Measurements from ENCODE around the gene NCOA1.
"Not testable (repeated sequence)": the region's sequence is repeated elsewhere in the genome, so short reads cannot be mapped to it uniquely, and the experiment has no call there.

NCOA1 gene

GRCh38 chr2:24490690-24491541 is at the start of gene NCOA1:
Gene NCOA1, plus strand, starts transcription at chr2:24491254. Its CDS starts 167,424 bp downstream, at chr2:24658678.
- peak; percentile 88 for DNase-seq

- DNase-seq = no peak
These were observed 42.3 kb upstream of the NCOA1 start for GRCh38 chr2:24448797-24449196.

- DNase-seq = no peak
These were observed 41.7 kb upstream of the NCOA1 start for GRCh38 chr2:24449344-24449743.

GRCh38 chr2:24451805-24452501 is 39.1 kb upstream of the NCOA1 start:
- DNase-seq = no peak

- DNase-seq = no peak
These were observed 38.6 kb upstream of the NCOA1 start for GRCh38 chr2:24452502-24452885.

- DNase-seq = no peak
These were observed 37.5 kb upstream of the NCOA1 start for GRCh38 chr2:24453379-24454073.

- DNase-seq = peak; percentile 75
These were observed 36.8 kb upstream of the NCOA1 start for GRCh38 chr2:24454294-24454693.

GRCh38 chr2:24456599-24457556 is 34.2 kb upstream of the NCOA1 start:
- peak; percentile 84 for DNase-seq

GRCh38 chr2:24457696-24458386 is 33.2 kb upstream of the NCOA1 start:
- DNase-seq = no peak

GRCh38 chr2:24459224-24460161 is 31.6 kb upstream of the NCOA1 start:
- no peak for DNase-seq

GRCh38 chr2:24461685-24462084 is 29.4 kb upstream of the NCOA1 start:
- DNase-seq = no peak

GRCh38 chr2:24463271-24463670 is 27.8 kb upstream of the NCOA1 start:
- DNase-seq = no peak

GRCh38 chr2:24466871-24467870 is 23.9 kb upstream of the NCOA1 start:
- no peak for DNase-seq

- not testable (repeated sequence) for DNase-seq
These were observed 22.6 kb upstream of the NCOA1 start for GRCh38 chr2:24468453-24468852.

- DNase-seq = no peak
These were observed 21.9 kb upstream of the NCOA1 start for GRCh38 chr2:24469148-24469650.

GRCh38 chr2:24471662-24472061 is 19.4 kb upstream of the NCOA1 start:
- no peak for DNase-seq

GRCh38 chr2:24472416-24472815 is 18.6 kb upstream of the NCOA1 start:
- no peak for DNase-seq

GRCh38 chr2:24473626-24474025 is 17.4 kb upstream of the NCOA1 start:
- no peak for DNase-seq

- no peak for DNase-seq
These were observed 17.0 kb upstream of the NCOA1 start for GRCh38 chr2:24474053-24474452.
